HG02981 (cell line): Measurements from ENCODE around the gene SRGAP2B.
"Not testable (repeated sequence)": the region's sequence is repeated elsewhere in the genome, so short reads cannot be mapped to it uniquely, and the experiment has no call there.

ENCODE experiments used
- ATAC-seq: cut with Tn5 transposase; IDR thresholded peaks from one replicate; pipeline ENCODE4 v1.9.1; 2021; ENCODE audit warnings: mild to moderate bottlenecking, moderate library complexity; ENCODE audit not compliant: unreplicated experiment

The SRGAP2B gene

GRCh38 chr1:145093517-145094149 is 1.5 kb downstream of the SRGAP2B start:
- not testable (repeated sequence) for ATAC-seq

DNA sequence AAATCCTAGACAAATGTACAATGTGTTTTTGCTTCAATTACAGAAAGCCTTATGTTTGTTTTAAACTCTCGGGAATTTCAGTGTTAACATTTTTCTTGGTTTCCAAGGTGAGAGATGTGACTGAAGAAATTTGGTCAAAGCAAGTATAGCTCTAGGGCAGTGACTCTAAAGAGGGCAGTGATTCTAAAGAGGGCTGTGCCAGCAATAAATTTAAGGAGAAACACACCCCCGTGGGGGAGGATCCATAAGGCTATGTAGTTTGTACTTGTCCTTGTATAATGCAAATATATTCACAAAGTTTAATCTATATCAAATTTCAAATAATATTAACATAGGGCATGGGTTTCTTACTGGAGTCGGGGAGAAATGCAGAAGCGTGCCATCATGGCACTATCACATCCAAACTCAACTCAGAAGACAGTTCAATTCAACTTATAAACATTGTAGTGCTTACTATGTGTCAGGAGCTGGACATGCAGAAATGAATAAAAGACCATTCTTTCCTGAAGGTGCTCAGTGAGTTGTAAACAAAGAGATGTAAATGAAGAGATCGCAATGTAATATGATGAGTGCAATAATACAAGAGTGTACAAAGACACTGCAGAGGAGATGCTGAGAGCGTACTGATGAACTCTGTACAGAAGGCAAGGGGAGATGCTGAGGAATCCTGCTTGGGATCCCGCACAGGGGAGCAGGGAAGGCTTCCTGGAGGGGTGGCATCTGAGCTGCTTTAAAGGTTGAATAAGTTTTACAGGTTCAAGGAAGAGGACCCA is 12.5 kb downstream of the SRGAP2B start:
- ATAC-seq: not testable (repeated sequence)

DNA sequence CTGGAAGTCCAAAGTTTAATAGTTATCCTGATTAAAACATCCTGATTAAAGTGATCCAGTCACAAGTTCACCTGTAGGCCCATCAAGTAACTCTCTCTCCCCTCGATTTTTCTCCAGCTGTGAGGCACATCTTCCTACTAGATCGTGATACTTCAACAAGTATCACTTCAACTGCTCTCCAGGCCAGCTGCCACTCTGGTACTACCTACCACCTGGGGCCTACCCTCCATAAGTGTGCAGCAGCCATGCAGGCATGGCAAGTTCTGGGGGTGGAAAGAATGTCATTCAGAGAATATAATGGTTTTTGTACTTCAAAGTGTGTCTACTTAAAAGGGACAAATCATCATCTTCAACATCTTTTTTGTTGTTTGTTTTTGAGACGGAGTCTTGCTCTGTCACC is 14.9 kb downstream of the SRGAP2B start:
- not testable (repeated sequence) for ATAC-seq

DNA sequence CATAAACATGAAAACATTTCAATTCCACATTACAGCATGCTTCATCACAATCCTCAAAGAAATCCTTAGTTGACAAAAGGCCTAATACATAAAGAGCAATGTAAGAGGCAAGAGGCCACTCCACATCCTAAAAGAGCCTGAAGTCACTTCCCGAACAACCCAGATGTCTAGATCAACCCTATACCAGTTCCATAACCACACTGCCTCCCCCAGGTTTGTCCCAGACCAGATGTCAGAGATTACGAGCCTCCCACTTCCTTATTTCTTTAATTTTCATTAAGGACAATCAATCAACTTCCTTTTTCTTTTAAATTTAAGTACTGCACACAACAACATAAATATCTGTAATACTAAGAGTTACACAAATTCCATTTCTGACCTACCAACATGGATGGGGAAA is 15.4 kb downstream of the SRGAP2B start:
- not testable (repeated sequence) for ATAC-seq

- ATAC-seq: not testable (repeated sequence)
Observed at GRCh38 chr1:145078787-145079370, 16.2 kb downstream of the SRGAP2B start.

- ATAC-seq: not testable (repeated sequence)
Observed at GRCh38 chr1:145077872-145078786, 17.0 kb downstream of the SRGAP2B start.

GRCh38 chr1:145076877-145077276 is 18.3 kb downstream of the SRGAP2B start:
- not testable (repeated sequence) for ATAC-seq

DNA sequence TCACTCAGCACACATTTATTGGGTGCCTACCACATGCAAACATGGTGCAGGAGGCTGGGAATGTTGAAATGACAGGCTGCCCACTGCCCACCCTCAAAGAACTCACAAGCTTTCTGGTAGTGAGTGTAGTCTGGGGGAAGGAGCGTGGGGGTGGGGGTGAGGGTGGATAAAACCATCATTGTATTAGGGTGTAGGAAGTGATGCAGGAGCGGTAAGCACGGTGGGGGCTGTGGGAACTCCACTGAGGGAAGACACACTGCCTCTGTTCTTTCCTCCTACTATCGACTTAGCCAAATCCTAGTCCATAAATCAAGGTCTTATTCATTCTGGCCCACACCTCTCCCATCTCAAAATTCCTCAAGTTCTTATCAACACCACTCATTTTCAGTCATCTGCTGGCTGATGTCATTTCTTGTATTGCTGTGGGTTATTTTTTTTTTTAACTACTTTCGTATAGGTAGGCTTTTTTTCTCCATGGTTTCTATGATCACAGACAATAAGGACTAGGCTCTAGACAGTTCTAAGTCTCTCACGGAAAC is 21.0 kb downstream of the SRGAP2B start:
- not testable (repeated sequence) for ATAC-seq

DNA sequence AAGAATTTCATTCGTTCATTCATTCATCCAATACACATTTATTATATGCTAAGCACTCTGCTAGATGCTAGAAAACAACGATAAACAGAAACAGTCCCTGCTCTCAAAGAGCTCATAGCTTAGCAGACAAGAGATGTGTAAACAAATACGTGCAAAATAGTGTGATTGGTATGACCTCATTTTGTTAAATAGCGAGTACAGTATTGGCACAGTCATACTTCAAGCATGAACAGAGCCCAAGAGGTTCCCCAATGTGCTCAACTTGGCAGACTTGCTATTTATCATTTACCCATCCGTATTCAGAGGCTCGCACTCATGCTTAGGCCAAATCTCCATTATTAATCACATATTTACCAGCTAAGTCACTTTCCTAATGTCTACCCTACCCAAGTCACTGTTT is 23.6 kb downstream of the SRGAP2B start:
- ATAC-seq: not testable (repeated sequence)

- not testable (repeated sequence) for ATAC-seq
Observed at GRCh38 chr1:145066486-145066885, 28.6 kb downstream of the SRGAP2B start.

- peak; percentile 60 for ATAC-seq
Observed at GRCh38 chr1:145065194-145065826, 29.8 kb downstream of the SRGAP2B start.

DNA sequence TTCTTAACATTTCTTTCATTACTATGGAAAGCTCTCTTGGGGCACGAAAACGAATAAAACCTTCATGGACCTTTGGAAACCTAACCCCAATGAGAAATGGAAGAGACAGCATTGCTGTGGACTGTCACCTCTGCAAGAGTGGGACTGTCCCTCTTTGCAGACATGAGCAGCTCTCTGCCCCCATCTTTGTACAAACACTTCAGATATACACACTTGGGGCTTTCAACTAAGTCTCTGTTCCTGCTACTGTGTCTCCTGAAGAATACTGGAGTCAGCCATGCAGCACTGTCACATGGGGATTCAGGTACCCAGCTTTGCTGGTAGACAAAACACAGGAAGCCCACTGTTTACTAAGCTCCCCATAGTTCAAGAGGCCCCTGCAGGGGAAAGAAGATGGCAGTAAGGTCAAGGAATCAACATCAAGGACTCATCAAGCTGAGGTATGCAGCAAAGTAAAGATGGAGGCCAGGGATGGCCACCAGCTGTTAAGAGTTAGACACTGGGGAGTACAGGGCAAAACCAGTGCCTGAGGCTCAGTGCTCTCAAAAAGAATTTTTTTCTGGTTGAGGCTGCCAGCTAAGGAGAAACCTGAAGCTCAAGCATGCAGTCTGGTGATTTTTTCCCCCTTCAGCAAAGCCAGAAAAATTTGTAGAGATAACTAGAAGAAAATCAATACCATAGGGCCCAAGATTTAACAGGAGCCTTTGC is 31.0 kb downstream of the SRGAP2B start:
- ATAC-seq: not testable (repeated sequence)

DNA sequence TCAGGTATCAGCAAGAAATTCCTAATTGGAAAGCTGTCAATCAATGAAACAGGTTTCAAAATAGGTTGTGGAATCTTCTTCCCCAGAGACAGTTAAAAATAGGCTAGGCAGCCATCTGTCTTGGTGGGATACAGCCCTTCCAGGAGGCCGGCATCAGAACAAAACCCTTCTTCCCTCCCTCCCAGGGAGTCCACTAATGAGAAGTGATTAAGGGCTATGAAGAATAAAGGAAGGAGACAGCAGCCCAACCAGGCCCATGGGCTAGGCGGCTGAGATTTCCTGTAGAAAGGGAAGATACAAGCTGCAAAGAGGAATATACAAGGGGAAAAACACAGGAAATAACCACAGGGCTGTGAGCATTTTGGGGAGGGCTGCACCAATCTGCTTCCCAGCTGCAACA is 31.8 kb downstream of the SRGAP2B start:
- ATAC-seq: not testable (repeated sequence)

GRCh38 chr1:145058184-145058583 is 36.9 kb downstream of the SRGAP2B start:
- ATAC-seq: peak; percentile 46

GRCh38 chr1:145055217-145055760 is 39.8 kb downstream of the SRGAP2B start:
- ATAC-seq: peak; percentile 99

GRCh38 chr1:145053428-145053827 is 41.7 kb downstream of the SRGAP2B start:
- ATAC-seq: not testable (repeated sequence)

DNA sequence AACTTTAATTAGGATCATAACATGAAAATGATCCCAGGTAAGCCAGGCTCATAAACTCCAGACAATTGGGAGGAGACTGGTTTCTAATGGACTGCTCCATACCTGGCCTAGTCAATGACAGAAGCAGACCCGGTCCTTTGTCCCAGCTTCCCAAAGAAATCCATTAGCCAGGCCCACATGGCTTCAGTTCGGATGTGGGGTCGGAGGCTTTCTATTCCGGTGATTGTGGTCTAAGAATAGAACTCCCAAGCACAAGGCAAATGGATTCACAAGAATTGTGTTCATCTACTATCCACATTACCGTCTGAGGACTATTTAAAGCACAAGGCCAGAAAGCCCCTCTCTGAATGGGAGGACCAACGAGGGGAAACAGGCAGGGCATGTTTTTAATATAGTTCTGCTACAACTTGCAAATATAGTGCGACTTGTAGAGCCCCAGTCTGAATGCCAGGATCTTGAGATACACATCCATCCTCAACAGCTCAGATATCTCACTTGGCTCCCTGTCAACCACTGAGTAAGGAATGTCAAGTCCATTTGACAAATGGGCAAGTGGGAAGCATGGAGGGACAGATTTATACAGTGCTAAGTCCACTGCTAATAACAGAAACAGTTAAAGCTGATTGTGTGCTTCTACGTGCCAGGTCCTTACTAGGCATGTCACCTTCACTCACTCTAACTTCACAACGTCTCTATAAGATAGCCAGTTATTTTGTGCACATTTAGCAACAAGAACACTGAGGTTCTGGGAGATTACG is 42.9 kb downstream of the SRGAP2B start:
- ATAC-seq: not testable (repeated sequence)

GRCh38 chr1:145048181-145048856 is 46.8 kb downstream of the SRGAP2B start:
- ATAC-seq: peak; percentile 46
